Activated T-cell treated with anti-CD3 and anti-CD28 coated beads, Interleukin-2, amount 50 U/mL, for 4 hours (primary cell): ENCODE data around the gene PDCD1. TPM values are rescaled to one million over a fixed set of nuclear protein-coding genes. Genes with fewer than 3 reads are reported as not detected.
A peak's percentile ranks its signal among the peaks of the same experiment; 100 is the strongest.

ENCODE experiments used
- ATAC-seq, 2 donors: fragments of 200-7000 bp; cut with Tn5 transposase; one replicate each; pipeline ENCODE4 v1.10.0; 2021
- DNase-seq: peaks from one replicate; pipeline ENCODE4 v3.0.0-alpha.2; 2020
- H3K27me3 Mint-ChIP-seq: one replicate; pipeline ENCODE4 v1.8.0; 2021; ENCODE audit warnings: low read depth, mixed read lengths
- H3K36me3 Mint-ChIP-seq: one replicate; pipeline ENCODE4 v1.8.0; 2022; ENCODE audit warnings: mixed read lengths; ENCODE audit not compliant: insufficient read depth
- H3K4me1 Mint-ChIP-seq: one replicate; pipeline ENCODE4 v1.8.0; 2021; ENCODE audit warnings: low read depth, mixed read lengths
- H3K4me3 Mint-ChIP-seq: one replicate; pipeline ENCODE4 v1.8.0; 2021; ENCODE audit warnings: mild to moderate bottlenecking, moderate library complexity, mixed read lengths
- H3K9me3 Mint-ChIP-seq: one replicate; pipeline ENCODE4 v1.8.0; 2021; ENCODE audit warnings: mixed read lengths
- total RNA-seq, 3 donors: library from RNA; stranded (reverse); gene quantifications; one replicate each; pipeline ENCODE4 v1.2.1, GENCODE V29; 2021

The PDCD1 gene
- total RNA-seq, 3 donors from 2014 or later = 60.5 to 102 (median 77.3) TPM

DNA sequence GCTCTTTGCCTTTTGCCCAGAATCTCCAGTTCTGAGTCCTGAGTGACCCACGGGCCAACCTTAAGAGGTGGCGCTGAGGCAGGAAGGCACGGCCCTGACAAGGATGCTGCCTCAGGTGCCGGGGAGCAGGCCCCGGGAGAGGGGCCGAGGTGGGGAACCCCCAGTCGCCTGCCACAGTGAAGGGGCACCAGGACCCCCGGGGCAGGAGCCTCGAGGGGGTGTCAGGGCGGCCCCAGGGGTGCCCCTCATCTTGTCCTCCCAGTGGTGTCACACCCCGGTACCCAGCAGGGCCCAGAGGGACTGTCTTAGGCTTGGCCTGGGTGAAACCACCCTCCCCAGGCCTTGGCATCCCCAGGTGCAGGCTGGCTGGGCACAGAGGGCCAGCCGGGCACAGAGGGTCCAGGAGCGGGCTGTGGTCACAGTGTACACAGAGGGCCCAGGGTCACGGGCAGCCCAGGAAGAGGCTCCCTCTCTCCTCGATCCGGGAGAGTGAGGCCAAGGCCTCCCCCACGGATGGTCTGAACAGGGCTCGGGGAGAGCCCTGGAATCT is 1.0 kb downstream of the PDCD1 start:
- no peak for DNase-seq
- no peak for ATAC-seq
- Mint-ChIP-seq H3K9me3 (no peaks in the 10 kb centered on the region), H3K4me1 (peaks cover 39% of the 10 kb centered on the region), H3K36me3 (peaks cover 1% of the 10 kb centered on the region), H3K4me3 (peak overlapping the region; percentile 87), H3K27me3 (peaks cover 2% of the 10 kb centered on the region)

- Mint-ChIP-seq H3K9me3 (no peaks in the 10 kb centered on the region), H3K36me3 (peaks cover 3% of the 10 kb centered on the region), H3K4me1 (peaks cover 34% of the 10 kb centered on the region), H3K4me3 (peak overlapping the region; percentile 87), H3K27me3 (no peaks in the 10 kb centered on the region)
- no peak for DNase-seq
- ATAC-seq = no peak
These were observed 1.6 kb downstream of the PDCD1 start for GRCh38 chr2:241857041-241857541.

GRCh38 chr2:241855888-241856422 is 2.7 kb downstream of the PDCD1 start:
- Mint-ChIP-seq H3K36me3 (peaks cover 5% of the 10 kb centered on the region), H3K9me3 (no peaks in the 10 kb centered on the region), H3K27me3 (no peaks in the 10 kb centered on the region), H3K4me3 (peak overlapping the region; percentile 87), H3K4me1 (peaks cover 23% of the 10 kb centered on the region)
- no peak for ATAC-seq
- peak; percentile 4 for DNase-seq

- H3K4me1 Mint-ChIP-seq = peaks cover 19% of the 10 kb centered on the region
- no peaks in the 10 kb centered on the region for H3K27me3 Mint-ChIP-seq
- DNase-seq (no peak), ATAC-seq (no peak)
- peak overlapping the region; percentile 87 for H3K4me3 Mint-ChIP-seq
- H3K36me3 Mint-ChIP-seq = peaks cover 5% of the 10 kb centered on the region
- no peaks in the 10 kb centered on the region for H3K9me3 Mint-ChIP-seq
These were observed 3.3 kb downstream of the PDCD1 start for GRCh38 chr2:241855245-241855887.

- H3K36me3 Mint-ChIP-seq = peaks cover 5% of the 10 kb centered on the region
- ATAC-seq (no peak), DNase-seq (no peak)
- no peak overlapping the region for H3K4me3 Mint-ChIP-seq
- H3K9me3 Mint-ChIP-seq = no peaks in the 10 kb centered on the region
- H3K27me3 Mint-ChIP-seq = no peaks in the 10 kb centered on the region
- H3K4me1 Mint-ChIP-seq = peaks cover 13% of the 10 kb centered on the region
These were observed 4.1 kb downstream of the PDCD1 start for GRCh38 chr2:241854342-241855244.

DNA sequence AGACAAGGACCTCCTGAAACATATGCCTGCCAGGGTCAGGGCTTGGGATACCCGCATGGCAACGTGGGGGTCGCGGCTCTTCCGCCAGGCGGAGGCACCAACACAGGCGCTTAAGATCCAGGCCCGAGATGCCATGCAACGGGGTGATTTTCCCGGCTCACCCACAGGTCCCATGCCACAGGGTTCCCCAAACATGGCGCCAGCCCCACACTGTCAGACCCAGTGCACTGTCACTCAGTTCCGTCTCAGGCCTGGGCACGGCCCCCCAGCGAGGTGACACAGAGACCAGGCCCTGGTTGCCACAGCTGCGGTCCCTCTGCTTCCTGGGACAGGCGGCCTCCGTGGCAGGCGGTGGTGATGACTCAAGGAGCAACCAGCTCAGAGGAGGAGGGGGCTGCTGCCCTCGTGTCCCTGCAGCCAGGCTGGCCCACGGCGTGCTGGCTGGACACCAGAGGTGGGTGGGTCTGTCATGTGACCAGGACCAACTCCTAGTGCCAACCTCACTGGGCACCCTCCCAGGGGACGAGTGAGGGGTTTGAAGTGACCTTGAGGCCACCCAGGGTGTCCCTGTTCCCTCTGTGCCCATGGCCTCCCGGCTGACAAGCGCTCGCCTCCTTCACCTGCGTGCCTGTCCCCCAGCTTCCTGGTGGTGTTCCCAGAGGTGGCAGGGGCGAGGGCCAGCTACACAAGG is 4.9 kb downstream of the PDCD1 start:
- peaks cover 5% of the 10 kb centered on the region for H3K36me3 Mint-ChIP-seq
- H3K27me3 Mint-ChIP-seq = no peaks in the 10 kb centered on the region
- H3K4me3 Mint-ChIP-seq = no peak overlapping the region
- peaks cover 12% of the 10 kb centered on the region for H3K4me1 Mint-ChIP-seq
- no peaks in the 10 kb centered on the region for H3K9me3 Mint-ChIP-seq
- peak in 1 of 2 donors; percentile 26 for ATAC-seq
- peak; percentile 26 for DNase-seq

GRCh38 chr2:241852981-241853631 is 5.6 kb downstream of the PDCD1 start:
- H3K4me1 Mint-ChIP-seq = peaks cover 9% of the 10 kb centered on the region
- ATAC-seq = no peak
- H3K4me3 Mint-ChIP-seq = no peak overlapping the region
- no peak for DNase-seq
- peaks cover 5% of the 10 kb centered on the region for H3K36me3 Mint-ChIP-seq
- no peaks in the 10 kb centered on the region for H3K27me3 Mint-ChIP-seq
- H3K9me3 Mint-ChIP-seq = no peaks in the 10 kb centered on the region

GRCh38 chr2:241852116-241852980 is 6.3 kb downstream of the PDCD1 start:
- peaks cover 8% of the 10 kb centered on the region for H3K4me1 Mint-ChIP-seq
- H3K27me3 Mint-ChIP-seq = no peaks in the 10 kb centered on the region
- H3K9me3 Mint-ChIP-seq = no peaks in the 10 kb centered on the region
- ATAC-seq (no peak), DNase-seq (no peak)
- H3K36me3 Mint-ChIP-seq = peaks cover 5% of the 10 kb centered on the region
- H3K4me3 Mint-ChIP-seq = no peak overlapping the region

GRCh38 chr2:241851325-241852115 is 7.2 kb downstream of the PDCD1 start:
- no peak for DNase-seq
- peaks cover 5% of the 10 kb centered on the region for H3K4me1 Mint-ChIP-seq
- no peak for ATAC-seq
- H3K4me3 Mint-ChIP-seq = no peak overlapping the region
- H3K9me3 Mint-ChIP-seq = no peaks in the 10 kb centered on the region
- no peaks in the 10 kb centered on the region for H3K27me3 Mint-ChIP-seq
- H3K36me3 Mint-ChIP-seq = peaks cover 5% of the 10 kb centered on the region

- H3K4me1 Mint-ChIP-seq = peaks cover 10% of the 10 kb centered on the region
- no peaks in the 10 kb centered on the region for H3K27me3 Mint-ChIP-seq
- peaks cover 5% of the 10 kb centered on the region for H3K36me3 Mint-ChIP-seq
- H3K4me3 Mint-ChIP-seq = no peak overlapping the region
- no peak for ATAC-seq
- H3K9me3 Mint-ChIP-seq = no peaks in the 10 kb centered on the region
- DNase-seq = no peak
These were observed 8.0 kb downstream of the PDCD1 start for GRCh38 chr2:241850544-241851324.

- Mint-ChIP-seq H3K27me3 (no peaks in the 10 kb centered on the region), H3K36me3 (peaks cover 5% of the 10 kb centered on the region), H3K9me3 (no peaks in the 10 kb centered on the region), H3K4me1 (peaks cover 18% of the 10 kb centered on the region), H3K4me3 (no peak overlapping the region)
- ATAC-seq = no peak
- no peak for DNase-seq
These were observed 8.8 kb downstream of the PDCD1 start for GRCh38 chr2:241849616-241850543.
